K562 (cell line): ENCODE measurements around the gene ADAMTS14. TPM values are rescaled to one million over a fixed set of nuclear protein-coding genes. Genes with fewer than 3 reads are reported as not detected.

Source experiments
- ATAC-seq: fragments of 200-7000 bp; cut with Tn5 transposase; 3 replicates; pipeline ENCODE4 v1.9.1; 2020; ENCODE audit warnings: moderate library complexity
- BruUV-seq: library from RNA; stranded (reverse); fragments of 400-500 nt; replicated peaks from 2 replicates; lab custom pipeline; 2021; lab: Mats Ljungman, UMichigan
- CTCF ChIA-PET: fragments of 300-600 bp; formaldehyde crosslinking; extraction: SDS; loops from one replicate; lab custom pipeline; 2021; ENCODE audit warnings: low intra/inter-chr PET ratio; lab: Yijun Ruan, JAX
- POLR2A ChIA-PET: fragments of 300-600, 350-650 bp; sonication (Branson Sonifier 250); formaldehyde crosslinking; extraction: SDS; loops from one replicate; lab custom pipeline; 2021; ENCODE audit warnings: antibody characterized with exemption, inconsistent platforms; lab: Yijun Ruan, JAX
- DNase-seq, 4 experiments: peaks; one replicate each; pipeline versions ENCODE4 v3.0.0 to v3.0.0-alpha.2; 2011 to 2018; ENCODE audit warnings: low spot score in 3 of 4, mixed read lengths in 3 of 4; ENCODE audit errors: extremely low read depth in 1 of 4
- FAIRE-seq: peaks from 2 replicates; lab custom pipeline; 2011; peaks lifted over from hg19 to GRCh38; lab: Jason Lieb, UNC
- H2AFZ ChIP-seq: 2 replicates; pipeline ENCODE4 v1.6.0; 2011; ENCODE audit warnings: low read depth, low read length, control low read depth, inconsistent platforms
- H3K27ac ChIP-seq: fragments of 200-600 bp; 3 replicates; pipeline ENCODE4 v1.8.0; 2011; ENCODE audit warnings: low read depth, mild to moderate bottlenecking, control low read depth, inconsistent platforms, low read length, moderate library complexity, mixed read lengths; ENCODE audit errors: extremely low read depth
- H3K27me3 ChIP-seq, 2 experiments: fragments of 300-600 bp in 1 of 2; 2 replicates in 1 of 2; 3 replicates in 1 of 2; pipeline versions ENCODE4 v1.6.0 to v1.8.0; 2011; ENCODE audit warnings: inconsistent platforms in 2 of 2, low read length in 2 of 2, mild to moderate bottlenecking in 1 of 2, mixed read lengths in 1 of 2, moderate library complexity in 1 of 2; ENCODE audit not compliant: control insufficient read depth in 2 of 2, insufficient read depth in 2 of 2
- H3K36me3 ChIP-seq: fragments of 300-600 bp; 3 replicates; pipeline ENCODE4 v1.8.0; 2011; ENCODE audit warnings: mild to moderate bottlenecking, low read length, inconsistent platforms; ENCODE audit not compliant: control insufficient read depth, insufficient read depth
- H3K4me1 ChIP-seq, 2 experiments: fragments of 200-600 bp in 1 of 2; replicated peaks in 1 of 2; 2 replicates in 1 of 2; 3 replicates in 1 of 2; pipeline versions ENCODE4 v1.5.1 to v1.8.0; 2011; ENCODE audit warnings: inconsistent platforms in 2 of 2, low read length in 2 of 2, mild to moderate bottlenecking in 1 of 2, mixed read lengths in 1 of 2, moderate library complexity in 1 of 2; ENCODE audit not compliant: control insufficient read depth in 2 of 2, insufficient read depth in 2 of 2
- H3K4me2 ChIP-seq: 2 replicates; pipeline ENCODE4 v1.6.1; 2011; ENCODE audit warnings: low read length, control low read depth, inconsistent platforms, mixed read lengths; ENCODE audit not compliant: insufficient read depth
- H3K4me3 ChIP-seq: fragments of 200-600 bp; sonication (generic), shearing (Covaris generic); 2 replicates; pipeline ENCODE4 v1.5.1; 2016; ENCODE audit warnings: control low read depth, inconsistent platforms
- H3K79me2 ChIP-seq: fragments of 200-600 bp; 3 replicates; pipeline ENCODE4 v1.8.0; 2011; ENCODE audit warnings: low read length, inconsistent platforms; ENCODE audit not compliant: control insufficient read depth, insufficient read depth
- H3K9ac ChIP-seq, 2 experiments: 2 replicates each; pipeline versions ENCODE4 v1.6.0 to v1.6.1; 2011; ENCODE audit warnings: low read depth in 2 of 2, low read length in 2 of 2, control low read depth in 1 of 2, inconsistent platforms in 1 of 2, mild to moderate bottlenecking in 1 of 2, mixed read lengths in 1 of 2; ENCODE audit not compliant: insufficient read depth in 1 of 2
- H3K9me1 ChIP-seq: one replicate; pipeline ENCODE4 v1.6.0; 2011; ENCODE audit warnings: inconsistent platforms, mild to moderate bottlenecking, low read length, moderate library complexity; ENCODE audit not compliant: control insufficient read depth, insufficient read depth
- H3K9me3 ChIP-seq: replicated peaks from 2 replicates; pipeline ENCODE4 v1.5.1; 2011; ENCODE audit warnings: low read depth, low read length, inconsistent platforms; ENCODE audit not compliant: control insufficient read depth, insufficient read depth
- H4K20me1 ChIP-seq: replicated peaks from 2 replicates; pipeline ENCODE4 v1.6.1; 2011; ENCODE audit warnings: low read length, inconsistent platforms, mixed read lengths; ENCODE audit not compliant: control insufficient read depth, insufficient read depth
- ARID3A ChIP-seq: IDR thresholded peaks from 2 replicates; pipeline ENCODE4 v1.6.1; 2012; ENCODE audit warnings: low read depth, low read length, improper control_type of control experiment, borderline replicate concordance
- CLOCK ChIP-seq: fragments of 250-450 bp; sonication (Bioruptor Pico); IDR thresholded peaks from 2 replicates; pipeline ENCODE4 v1.4.0; 2020; ENCODE audit warnings: mild to moderate bottlenecking, moderate library complexity, borderline replicate concordance
- HDAC1 ChIP-seq, 2 experiments: fragments of 450-650 bp; IDR thresholded peaks; 2 replicates each; pipeline ENCODE4 v1.6.1; 2016 to 2017; ENCODE audit warnings: inconsistent platforms in 1 of 2, mild to moderate bottlenecking in 1 of 2, moderate library complexity in 1 of 2
- KLF16 ChIP-seq: IDR thresholded peaks from 2 replicates; pipeline ENCODE4 v1.6.1; 2016; ENCODE audit warnings: antibody characterized with exemption
- MEIS2 ChIP-seq: fragments of 450-650 bp; IDR thresholded peaks from 2 replicates; pipeline ENCODE4 v1.6.1; 2014; ENCODE audit warnings: mild to moderate bottlenecking; ENCODE audit not compliant: partially characterized antibody
- MYC ChIP-seq, 2 experiments: fragments of 250-450 bp in 1 of 2; sonication (Bioruptor Pico) in 1 of 2; IDR thresholded peaks; 2 replicates each; pipeline versions ENCODE4 v1.5.1 to v1.6.1; 2012 to 2021; ENCODE audit warnings: low read depth in 2 of 2, borderline replicate concordance in 1 of 2, improper control_type of control experiment in 1 of 2, low read length in 1 of 2, mild to moderate bottlenecking in 1 of 2, moderate library complexity in 1 of 2
- NELFE ChIP-seq: IDR thresholded peaks from 2 replicates; pipeline ENCODE4 v1.6.1; 2011; ENCODE audit warnings: mild to moderate bottlenecking; ENCODE audit not compliant: insufficient read depth, insufficient read length
- RAD51 ChIP-seq: fragments of 450-650 bp; IDR thresholded peaks from 2 replicates; pipeline ENCODE4 v1.7.1; 2016; ENCODE audit warnings: low read depth, mild to moderate bottlenecking, borderline replicate concordance
- RCOR1 ChIP-seq, 2 experiments: IDR thresholded peaks; 2 replicates each; pipeline ENCODE4 v1.6.1; 2012; ENCODE audit warnings: low read depth in 2 of 2, low read length in 2 of 2, borderline replicate concordance in 1 of 2, improper control_type of control experiment in 1 of 2
- USF1 ChIP-seq: sonication (generic); formaldehyde crosslinking; IDR thresholded peaks from 2 replicates; pipeline ENCODE4 v1.9.0; 2022; ENCODE audit warnings: mild to moderate bottlenecking, missing genetic modification reagents
- WGBS: fragments of 100-300 bp; shearing (Covaris generic); methylation state at CpG from one replicate; pipeline ENCODE4 v1.1.6; 2016; ENCODE audit warnings: low coverage, mixed read lengths; ENCODE audit not compliant: insufficient coverage; ENCODE audit errors: missing lambda C conversion rate; 5-methylcytosine and 5-hydroxymethylcytosine counted together
- in situ Hi-C: fragments of 300-500 bp; cut with MboI; formaldehyde crosslinking; loops from 4 replicates; pipeline ENCODE4 v1.15.0; 2018; ENCODE audit warnings: inconsistent platforms, mixed read lengths
- intact Hi-C: fragments of 100-400 bp; cut with micrococcal nuclease; formaldehyde crosslinking; loops from 2 replicates; pipeline ENCODE4 v1.14.2; 2022
- polyA plus RNA-seq, 8 experiments: library from polyadenylated mRNA; depleted of rRNA in 4 of 8; stranded (reverse) in 5 of 8; unstranded in 3 of 8; fragments of >200 nt; fragmentation: Nextera tagmentation in 2 of 8; fragmentation: Illumina TruSeq in 1 of 8; extraction: Ambion mirVana in 2 of 8; extraction: Trizol in 1 of 8; gene quantifications; 2 replicates each; pipeline versions ENCODE4 v1.2.1 to v1.2.3, GENCODE V29; 2011 to 2014; ENCODE audit warnings: inconsistent platforms in 1 of 8, missing spikeins in 1 of 8
- total RNA-seq, 7 experiments: library from RNA; depleted of rRNA in 6 of 7; stranded (reverse); fragments of >200 nt in 6 of 7; fragmentation: Illumina TruSeq in 2 of 7; extraction: Trizol in 2 of 7; gene quantifications; 2 replicates each; pipeline versions ENCODE4 v1.2.1 to v1.2.3, GENCODE V29; 2011 to 2021; ENCODE audit warnings: low replicate concordance in 1 of 7
- TF ChIP-seq, protein P1 (sequence below): fragments of 150-350 bp; conservative IDR thresholded peaks from 2 replicates; pipeline ENCODE4 v1.6.1; 2014; ENCODE audit warnings: low read length

The ADAMTS14 gene
- total and polyA plus RNA-seq, 9 of the 15 experiments (the other 6 are each of a cell fraction or from before 2014, with no cell fraction given): 0.04 to 37.4 (median 15.9) TPM

- Histone ChIP-seq H3K36me3 (no peaks in the 10 kb centered on the region), H4K20me1 (no peaks in the 10 kb centered on the region), H3K9me1 (no peaks in the 10 kb centered on the region), H3K9me3 (no peaks in the 10 kb centered on the region), H3K79me2 (no peaks in the 10 kb centered on the region), H3K4me3 (no peak overlapping the region), H2AFZ (peak overlapping the region; percentile 40; the same call in 1 of the 2 replicates), H3K4me1 (peaks cover 11 to 14% of the 10 kb centered on the region in 2 experiments; a peak in 4 of 5 replicates), H3K4me2 (peak overlapping the region; percentile 25; the same call in 1 of the 2 replicates), H3K9ac (peak overlapping the region in 1 of 2 experiments; percentile 76; a peak in 1 of 4 replicates), H3K27me3 (no peaks in the 10 kb centered on the region), H3K27ac (no peak overlapping the region)
- peak; percentile 62 for FAIRE-seq
- DNase-seq: peak; percentile 37 to 55 (median 47)
- CTCF ChIA-PET: no interaction called here
- BruUV-seq: no TSS peak
- intact Hi-C loops: no loop called here
- WGBS: 30% methylated on average over 16 of the region's 16 CpGs
- ATAC-seq: peak; percentile 81
- POLR2A ChIA-PET: interaction anchor here (1.1 to 1.4 kb wide), 3 partner anchors 9 to 18 kb away, joined by 3 to 5 read pairs (median 3); no protein-coding TSS in a partner anchor
- in situ Hi-C loops: no loop called here
- TF ChIP-seq HDAC1 (IDR thresholded peaks at IDR 0.05) (no peak), NELFE (no peak), MEIS2 (no peak), ARID3A (no peak), RAD51 (0 out of 2 replicates have a peak, but pooled peaks have one; percentile 25), RCOR1 (IDR thresholded peaks at IDR 0.05; ENCODE audit: borderline replicate concordance in 1 of 2, low read depth in 2 of 2, low read length in 2 of 2) (peak in 1 of 2 experiments; percentile 33; a peak in 1 of 4 replicates), CLOCK (CRISPR knock-in tag) (no peak), MYC (IDR thresholded peaks at IDR 0.05; ENCODE audit: low read depth, low read length) (no peak), MYC (CRISPR knock-in tag; IDR thresholded peaks at IDR 0.05; ENCODE audit: borderline replicate concordance, low read depth) (no peak), USF1 (CRISPR knock-in tag) (peak; percentile 76), KLF16 (no peak)
- TF ChIP-seq, protein P1, sequence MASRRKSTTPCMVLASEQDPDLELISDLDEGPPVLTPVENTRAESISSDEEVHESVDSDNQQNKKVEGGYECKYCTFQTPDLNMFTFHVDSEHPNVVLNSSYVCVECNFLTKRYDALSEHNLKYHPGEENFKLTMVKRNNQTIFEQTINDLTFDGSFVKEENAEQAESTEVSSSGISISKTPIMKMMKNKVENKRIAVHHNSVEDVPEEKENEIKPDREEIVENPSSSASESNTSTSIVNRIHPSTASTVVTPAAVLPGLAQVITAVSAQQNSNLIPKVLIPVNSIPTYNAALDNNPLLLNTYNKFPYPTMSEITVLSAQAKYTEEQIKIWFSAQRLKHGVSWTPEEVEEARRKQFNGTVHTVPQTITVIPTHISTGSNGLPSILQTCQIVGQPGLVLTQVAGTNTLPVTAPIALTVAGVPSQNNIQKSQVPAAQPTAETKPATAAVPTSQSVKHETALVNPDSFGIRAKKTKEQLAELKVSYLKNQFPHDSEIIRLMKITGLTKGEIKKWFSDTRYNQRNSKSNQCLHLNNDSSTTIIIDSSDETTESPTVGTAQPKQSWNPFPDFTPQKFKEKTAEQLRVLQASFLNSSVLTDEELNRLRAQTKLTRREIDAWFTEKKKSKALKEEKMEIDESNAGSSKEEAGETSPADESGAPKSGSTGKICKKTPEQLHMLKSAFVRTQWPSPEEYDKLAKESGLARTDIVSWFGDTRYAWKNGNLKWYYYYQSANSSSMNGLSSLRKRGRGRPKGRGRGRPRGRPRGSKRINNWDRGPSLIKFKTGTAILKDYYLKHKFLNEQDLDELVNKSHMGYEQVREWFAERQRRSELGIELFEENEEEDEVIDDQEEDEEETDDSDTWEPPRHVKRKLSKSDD: no peak
These were observed 107.4 kb downstream of the ADAMTS14 start for GRCh38 chr10:70779511-70780369.
